Astrocyte (in vitro differentiated cells and primary cell): ENCODE measurements around the gene TCIRG1.

Experiments used
- EZH2 ChIP-seq: IDR thresholded peaks from 2 replicates; pipeline ENCODE4 v1.6.1; 2012; ENCODE audit warnings: mild to moderate bottlenecking, low read length, inconsistent platforms; ENCODE audit not compliant: insufficient read depth
- TF ChIP-seq, protein P1 (sequence below): IDR thresholded peaks from 2 replicates; pipeline ENCODE4 v1.5.1; 2011; ENCODE audit warnings: low read depth, mild to moderate bottlenecking, inconsistent platforms, low read length, moderate library complexity; ENCODE audit not compliant: insufficient read depth

DNA sequence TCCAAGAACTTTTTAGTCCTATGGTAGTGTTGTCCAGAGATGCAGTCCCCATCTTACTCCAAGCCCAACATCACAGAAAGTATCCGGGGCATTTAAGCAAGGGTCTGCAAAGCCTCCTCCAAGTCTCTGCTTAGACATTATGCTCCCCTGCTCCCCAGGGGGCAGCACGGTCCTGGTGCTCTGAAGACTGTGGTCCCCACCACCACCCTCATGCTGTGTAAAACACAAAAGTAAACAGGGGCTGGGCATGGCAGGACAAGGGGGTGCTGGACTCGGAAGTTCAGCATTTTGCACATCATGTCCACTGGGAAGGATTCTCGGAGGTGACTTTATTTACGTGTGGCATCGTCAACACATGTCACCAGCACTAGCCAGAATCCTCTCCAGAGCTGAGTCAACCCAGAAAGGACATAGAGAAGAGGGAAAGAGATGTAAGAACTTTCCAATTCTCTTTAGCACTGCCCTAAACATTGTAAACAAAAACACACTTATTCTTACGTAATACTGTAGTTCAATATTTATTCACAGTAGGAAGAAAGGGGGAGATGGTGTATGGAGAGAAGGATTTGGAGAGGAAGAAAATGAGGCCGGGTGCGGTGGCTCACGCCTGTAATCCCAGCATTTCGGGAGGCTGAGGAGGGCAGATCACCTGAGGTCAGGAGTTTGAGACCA lies 37.7 kb downstream of the TCIRG1 start:
- TF ChIP-seq, protein P1, sequence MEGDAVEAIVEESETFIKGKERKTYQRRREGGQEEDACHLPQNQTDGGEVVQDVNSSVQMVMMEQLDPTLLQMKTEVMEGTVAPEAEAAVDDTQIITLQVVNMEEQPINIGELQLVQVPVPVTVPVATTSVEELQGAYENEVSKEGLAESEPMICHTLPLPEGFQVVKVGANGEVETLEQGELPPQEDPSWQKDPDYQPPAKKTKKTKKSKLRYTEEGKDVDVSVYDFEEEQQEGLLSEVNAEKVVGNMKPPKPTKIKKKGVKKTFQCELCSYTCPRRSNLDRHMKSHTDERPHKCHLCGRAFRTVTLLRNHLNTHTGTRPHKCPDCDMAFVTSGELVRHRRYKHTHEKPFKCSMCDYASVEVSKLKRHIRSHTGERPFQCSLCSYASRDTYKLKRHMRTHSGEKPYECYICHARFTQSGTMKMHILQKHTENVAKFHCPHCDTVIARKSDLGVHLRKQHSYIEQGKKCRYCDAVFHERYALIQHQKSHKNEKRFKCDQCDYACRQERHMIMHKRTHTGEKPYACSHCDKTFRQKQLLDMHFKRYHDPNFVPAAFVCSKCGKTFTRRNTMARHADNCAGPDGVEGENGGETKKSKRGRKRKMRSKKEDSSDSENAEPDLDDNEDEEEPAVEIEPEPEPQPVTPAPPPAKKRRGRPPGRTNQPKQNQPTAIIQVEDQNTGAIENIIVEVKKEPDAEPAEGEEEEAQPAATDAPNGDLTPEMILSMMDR = no peak
- TF ChIP-seq EZH2 = no peak
